ENCODE data around the gene LCK. TPM values are rescaled to one million over a fixed set of nuclear protein-coding genes. Genes with fewer than 3 reads are reported as not detected.

The LCK gene
- total and polyA plus RNA-seq, 2 of the 8 experiments (the other 6 are each of a cell fraction or from before 2014, with no cell fraction given): 75.3 to 122 TPM

DNA sequence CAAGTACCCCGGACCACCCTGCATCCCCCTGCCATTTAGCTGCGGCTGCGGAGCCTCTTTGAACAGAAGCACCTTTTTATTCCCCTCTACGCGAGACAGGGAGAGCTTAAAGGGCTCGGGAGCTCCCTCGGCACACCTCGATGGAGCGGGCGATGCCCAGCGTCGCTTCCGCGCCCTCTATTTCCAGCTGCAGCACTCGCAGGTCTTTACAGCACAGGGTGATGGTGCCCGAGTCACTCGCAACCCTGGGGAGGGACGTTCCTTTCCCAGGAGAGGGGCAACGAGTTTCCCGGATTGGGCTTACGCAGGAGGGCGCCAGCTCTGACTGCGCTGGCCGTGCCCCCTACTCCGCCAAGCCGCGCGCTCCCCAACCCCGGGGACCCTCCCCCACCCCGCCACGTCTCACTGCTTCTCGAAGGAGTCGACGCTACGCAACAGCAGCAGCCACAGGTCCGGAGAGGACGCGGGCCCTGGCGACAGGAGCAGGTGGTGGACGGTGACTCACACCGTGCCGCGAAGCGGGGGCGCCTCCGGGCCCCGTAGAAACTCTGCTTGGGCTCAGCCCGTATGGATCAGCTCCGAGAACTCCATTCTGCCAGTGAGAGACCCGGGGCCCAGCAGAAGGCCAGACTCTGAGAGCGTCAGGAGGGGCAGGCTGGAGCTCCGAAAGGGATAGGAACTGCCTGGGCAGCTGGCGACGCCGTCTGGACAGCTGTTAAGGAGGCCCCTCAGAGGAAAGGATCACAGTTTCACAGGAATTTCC, 9.9 kb upstream of the LCK start (continued):
- TF ChIP-seq KDM4A (IDR thresholded peaks at IDR 0.05; ENCODE audit: low read depth, low read length, severe bottlenecking) (peak; percentile 80), HDAC2 (IDR thresholded peaks at IDR 0.05; ENCODE audit: borderline replicate concordance in 1 of 2, low read depth in 2 of 2, low read length in 2 of 2) (peak in 1 of 2 experiments; percentile 11; a peak in 1 of 4 replicates), RXRA (IDR thresholded peaks at IDR 0.05; ENCODE audit: insufficient read depth, low read depth, low read length) (no peak), CREB1 (IDR thresholded peaks at IDR 0.05) (peak; percentile 45; the same call in 1 of the 2 replicates)
- TF ChIP-seq, protein P1, sequence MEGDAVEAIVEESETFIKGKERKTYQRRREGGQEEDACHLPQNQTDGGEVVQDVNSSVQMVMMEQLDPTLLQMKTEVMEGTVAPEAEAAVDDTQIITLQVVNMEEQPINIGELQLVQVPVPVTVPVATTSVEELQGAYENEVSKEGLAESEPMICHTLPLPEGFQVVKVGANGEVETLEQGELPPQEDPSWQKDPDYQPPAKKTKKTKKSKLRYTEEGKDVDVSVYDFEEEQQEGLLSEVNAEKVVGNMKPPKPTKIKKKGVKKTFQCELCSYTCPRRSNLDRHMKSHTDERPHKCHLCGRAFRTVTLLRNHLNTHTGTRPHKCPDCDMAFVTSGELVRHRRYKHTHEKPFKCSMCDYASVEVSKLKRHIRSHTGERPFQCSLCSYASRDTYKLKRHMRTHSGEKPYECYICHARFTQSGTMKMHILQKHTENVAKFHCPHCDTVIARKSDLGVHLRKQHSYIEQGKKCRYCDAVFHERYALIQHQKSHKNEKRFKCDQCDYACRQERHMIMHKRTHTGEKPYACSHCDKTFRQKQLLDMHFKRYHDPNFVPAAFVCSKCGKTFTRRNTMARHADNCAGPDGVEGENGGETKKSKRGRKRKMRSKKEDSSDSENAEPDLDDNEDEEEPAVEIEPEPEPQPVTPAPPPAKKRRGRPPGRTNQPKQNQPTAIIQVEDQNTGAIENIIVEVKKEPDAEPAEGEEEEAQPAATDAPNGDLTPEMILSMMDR (IDR thresholded peaks at IDR 0.05; ENCODE audit: control extremely low read depth in 1 of 3, insufficient read depth in 1 of 3, low read depth in 1 of 3, low read length in 3 of 3): 0 out of 4 replicates have a peak, but pooled peaks of 1 of the 3 experiments have one; percentile 10
- TF ChIP-seq, protein P2, sequence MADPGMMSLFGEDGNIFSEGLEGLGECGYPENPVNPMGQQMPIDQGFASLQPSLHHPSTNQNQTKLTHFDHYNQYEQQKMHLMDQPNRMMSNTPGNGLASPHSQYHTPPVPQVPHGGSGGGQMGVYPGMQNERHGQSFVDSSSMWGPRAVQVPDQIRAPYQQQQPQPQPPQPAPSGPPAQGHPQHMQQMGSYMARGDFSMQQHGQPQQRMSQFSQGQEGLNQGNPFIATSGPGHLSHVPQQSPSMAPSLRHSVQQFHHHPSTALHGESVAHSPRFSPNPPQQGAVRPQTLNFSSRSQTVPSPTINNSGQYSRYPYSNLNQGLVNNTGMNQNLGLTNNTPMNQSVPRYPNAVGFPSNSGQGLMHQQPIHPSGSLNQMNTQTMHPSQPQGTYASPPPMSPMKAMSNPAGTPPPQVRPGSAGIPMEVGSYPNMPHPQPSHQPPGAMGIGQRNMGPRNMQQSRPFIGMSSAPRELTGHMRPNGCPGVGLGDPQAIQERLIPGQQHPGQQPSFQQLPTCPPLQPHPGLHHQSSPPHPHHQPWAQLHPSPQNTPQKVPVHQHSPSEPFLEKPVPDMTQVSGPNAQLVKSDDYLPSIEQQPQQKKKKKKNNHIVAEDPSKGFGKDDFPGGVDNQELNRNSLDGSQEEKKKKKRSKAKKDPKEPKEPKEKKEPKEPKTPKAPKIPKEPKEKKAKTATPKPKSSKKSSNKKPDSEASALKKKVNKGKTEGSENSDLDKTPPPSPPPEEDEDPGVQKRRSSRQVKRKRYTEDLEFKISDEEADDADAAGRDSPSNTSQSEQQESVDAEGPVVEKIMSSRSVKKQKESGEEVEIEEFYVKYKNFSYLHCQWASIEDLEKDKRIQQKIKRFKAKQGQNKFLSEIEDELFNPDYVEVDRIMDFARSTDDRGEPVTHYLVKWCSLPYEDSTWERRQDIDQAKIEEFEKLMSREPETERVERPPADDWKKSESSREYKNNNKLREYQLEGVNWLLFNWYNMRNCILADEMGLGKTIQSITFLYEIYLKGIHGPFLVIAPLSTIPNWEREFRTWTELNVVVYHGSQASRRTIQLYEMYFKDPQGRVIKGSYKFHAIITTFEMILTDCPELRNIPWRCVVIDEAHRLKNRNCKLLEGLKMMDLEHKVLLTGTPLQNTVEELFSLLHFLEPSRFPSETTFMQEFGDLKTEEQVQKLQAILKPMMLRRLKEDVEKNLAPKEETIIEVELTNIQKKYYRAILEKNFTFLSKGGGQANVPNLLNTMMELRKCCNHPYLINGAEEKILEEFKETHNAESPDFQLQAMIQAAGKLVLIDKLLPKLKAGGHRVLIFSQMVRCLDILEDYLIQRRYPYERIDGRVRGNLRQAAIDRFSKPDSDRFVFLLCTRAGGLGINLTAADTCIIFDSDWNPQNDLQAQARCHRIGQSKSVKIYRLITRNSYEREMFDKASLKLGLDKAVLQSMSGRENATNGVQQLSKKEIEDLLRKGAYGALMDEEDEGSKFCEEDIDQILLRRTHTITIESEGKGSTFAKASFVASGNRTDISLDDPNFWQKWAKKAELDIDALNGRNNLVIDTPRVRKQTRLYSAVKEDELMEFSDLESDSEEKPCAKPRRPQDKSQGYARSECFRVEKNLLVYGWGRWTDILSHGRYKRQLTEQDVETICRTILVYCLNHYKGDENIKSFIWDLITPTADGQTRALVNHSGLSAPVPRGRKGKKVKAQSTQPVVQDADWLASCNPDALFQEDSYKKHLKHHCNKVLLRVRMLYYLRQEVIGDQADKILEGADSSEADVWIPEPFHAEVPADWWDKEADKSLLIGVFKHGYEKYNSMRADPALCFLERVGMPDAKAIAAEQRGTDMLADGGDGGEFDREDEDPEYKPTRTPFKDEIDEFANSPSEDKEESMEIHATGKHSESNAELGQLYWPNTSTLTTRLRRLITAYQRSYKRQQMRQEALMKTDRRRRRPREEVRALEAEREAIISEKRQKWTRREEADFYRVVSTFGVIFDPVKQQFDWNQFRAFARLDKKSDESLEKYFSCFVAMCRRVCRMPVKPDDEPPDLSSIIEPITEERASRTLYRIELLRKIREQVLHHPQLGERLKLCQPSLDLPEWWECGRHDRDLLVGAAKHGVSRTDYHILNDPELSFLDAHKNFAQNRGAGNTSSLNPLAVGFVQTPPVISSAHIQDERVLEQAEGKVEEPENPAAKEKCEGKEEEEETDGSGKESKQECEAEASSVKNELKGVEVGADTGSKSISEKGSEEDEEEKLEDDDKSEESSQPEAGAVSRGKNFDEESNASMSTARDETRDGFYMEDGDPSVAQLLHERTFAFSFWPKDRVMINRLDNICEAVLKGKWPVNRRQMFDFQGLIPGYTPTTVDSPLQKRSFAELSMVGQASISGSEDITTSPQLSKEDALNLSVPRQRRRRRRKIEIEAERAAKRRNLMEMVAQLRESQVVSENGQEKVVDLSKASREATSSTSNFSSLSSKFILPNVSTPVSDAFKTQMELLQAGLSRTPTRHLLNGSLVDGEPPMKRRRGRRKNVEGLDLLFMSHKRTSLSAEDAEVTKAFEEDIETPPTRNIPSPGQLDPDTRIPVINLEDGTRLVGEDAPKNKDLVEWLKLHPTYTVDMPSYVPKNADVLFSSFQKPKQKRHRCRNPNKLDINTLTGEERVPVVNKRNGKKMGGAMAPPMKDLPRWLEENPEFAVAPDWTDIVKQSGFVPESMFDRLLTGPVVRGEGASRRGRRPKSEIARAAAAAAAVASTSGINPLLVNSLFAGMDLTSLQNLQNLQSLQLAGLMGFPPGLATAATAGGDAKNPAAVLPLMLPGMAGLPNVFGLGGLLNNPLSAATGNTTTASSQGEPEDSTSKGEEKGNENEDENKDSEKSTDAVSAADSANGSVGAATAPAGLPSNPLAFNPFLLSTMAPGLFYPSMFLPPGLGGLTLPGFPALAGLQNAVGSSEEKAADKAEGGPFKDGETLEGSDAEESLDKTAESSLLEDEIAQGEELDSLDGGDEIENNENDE (IDR thresholded peaks at IDR 0.05; ENCODE audit: insufficient replicate concordance, low read length): no peak
